Measurements from ENCODE around the gene SLC10A7. TPM values are rescaled to one million over a fixed set of nuclear protein-coding genes. Genes with fewer than 3 reads are reported as not detected.
A peak's percentile ranks its signal among the peaks of the same experiment; 100 is the strongest.

Gene SLC10A7
- total RNA-seq, 2 experiments from 2014 or later: 10.7 to 11.0 TPM

GRCh38 chr4:146522098-146522868, 543 bp upstream of the SLC10A7 start:
- TF ChIP-seq, protein P1, sequence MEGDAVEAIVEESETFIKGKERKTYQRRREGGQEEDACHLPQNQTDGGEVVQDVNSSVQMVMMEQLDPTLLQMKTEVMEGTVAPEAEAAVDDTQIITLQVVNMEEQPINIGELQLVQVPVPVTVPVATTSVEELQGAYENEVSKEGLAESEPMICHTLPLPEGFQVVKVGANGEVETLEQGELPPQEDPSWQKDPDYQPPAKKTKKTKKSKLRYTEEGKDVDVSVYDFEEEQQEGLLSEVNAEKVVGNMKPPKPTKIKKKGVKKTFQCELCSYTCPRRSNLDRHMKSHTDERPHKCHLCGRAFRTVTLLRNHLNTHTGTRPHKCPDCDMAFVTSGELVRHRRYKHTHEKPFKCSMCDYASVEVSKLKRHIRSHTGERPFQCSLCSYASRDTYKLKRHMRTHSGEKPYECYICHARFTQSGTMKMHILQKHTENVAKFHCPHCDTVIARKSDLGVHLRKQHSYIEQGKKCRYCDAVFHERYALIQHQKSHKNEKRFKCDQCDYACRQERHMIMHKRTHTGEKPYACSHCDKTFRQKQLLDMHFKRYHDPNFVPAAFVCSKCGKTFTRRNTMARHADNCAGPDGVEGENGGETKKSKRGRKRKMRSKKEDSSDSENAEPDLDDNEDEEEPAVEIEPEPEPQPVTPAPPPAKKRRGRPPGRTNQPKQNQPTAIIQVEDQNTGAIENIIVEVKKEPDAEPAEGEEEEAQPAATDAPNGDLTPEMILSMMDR (IDR thresholded peaks at IDR 0.05): no peak
- H3K4me3 Mint-ChIP-seq: no peak overlapping the region
- H3K27ac Mint-ChIP-seq: no peak overlapping the region
- ChIA-PET CTCF (interaction anchor here (1.1 to 1.4 kb wide), 2 partner anchors 56 to 177 kb away, joined by 3 to 4 read pairs; no protein-coding TSS in a partner anchor), POLR2A (interaction anchor here (0.5 to 1.3 kb wide), 4 partner anchors 62 to 180 kb away, joined by 3 to 5 read pairs (median 4); no protein-coding TSS in a partner anchor)
- peaks cover 1% of the 10 kb centered on the region for H3K36me3 Mint-ChIP-seq (ENCODE audit: low read depth)
- H3K4me1 Mint-ChIP-seq (ENCODE audit: low read depth): peaks cover 19% of the 10 kb centered on the region
- intact Hi-C loops (cut with micrococcal nuclease): loop anchor here (5.0 kb wide), 2 partner anchors 65 to 180 kb away; no protein-coding TSS in a partner anchor
- DNase-seq: peak; percentile 89
- H3K9me3 Mint-ChIP-seq: no peaks in the 10 kb centered on the region
- no peaks in the 10 kb centered on the region for H3K27me3 Mint-ChIP-seq
- peak; percentile 79 for ATAC-seq

DNA sequence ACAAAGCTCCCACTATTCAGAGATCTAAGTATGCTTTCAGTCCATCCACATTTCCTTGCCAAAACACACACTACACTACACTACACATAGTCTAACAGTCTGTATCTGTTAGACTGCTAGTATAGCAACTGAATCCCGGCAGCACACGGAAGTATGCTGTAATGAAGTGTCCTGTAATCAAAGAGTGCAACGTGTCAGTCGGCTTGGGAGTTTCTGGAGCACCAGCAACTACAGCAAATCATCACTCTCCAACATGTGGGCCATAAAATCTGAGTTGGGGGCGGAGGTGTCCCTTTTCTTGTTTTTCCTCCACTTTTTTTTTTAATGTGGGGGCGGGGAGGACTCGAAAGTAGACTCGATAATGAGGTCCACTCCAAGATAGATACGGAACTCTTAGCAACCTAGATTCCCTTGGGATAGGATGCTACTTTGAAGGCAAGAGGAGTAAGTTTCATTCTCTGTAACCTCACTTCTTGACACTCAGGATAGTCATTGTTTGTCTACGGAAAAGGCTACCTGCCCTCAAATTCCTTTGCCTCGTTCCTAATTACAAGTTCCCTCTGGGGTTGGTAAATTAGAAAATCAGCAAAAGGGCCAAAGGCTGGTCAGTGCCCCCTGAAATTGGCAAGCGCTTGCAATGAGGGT, 722 bp downstream of the SLC10A7 start:
- H3K27ac Mint-ChIP-seq: no peak overlapping the region
- ATAC-seq (peak; percentile 46), DNase-seq (peak; percentile 52)
- ChIA-PET POLR2A (interaction anchor here (0.7 to 0.9 kb wide), 2 partner anchors 61 to 137 kb away, joined by 3 to 4 read pairs; no protein-coding TSS in a partner anchor), CTCF (interaction anchor here (1.3 kb wide), 1 partner anchor 178 kb away, joined by 3 read pairs; no protein-coding TSS in a partner anchor)
- peaks cover 19% of the 10 kb centered on the region for H3K4me1 Mint-ChIP-seq (ENCODE audit: low read depth)
- TF ChIP-seq, protein P1 (IDR thresholded peaks at IDR 0.05): no peak
- no peaks in the 10 kb centered on the region for H3K27me3 Mint-ChIP-seq
- no peak overlapping the region for H3K4me3 Mint-ChIP-seq
- no peaks in the 10 kb centered on the region for H3K9me3 Mint-ChIP-seq
- peaks cover 5% of the 10 kb centered on the region for H3K36me3 Mint-ChIP-seq (ENCODE audit: low read depth)
- intact Hi-C loops (cut with micrococcal nuclease): loop anchor here (5.0 kb wide), 2 partner anchors 64 to 179 kb away; no protein-coding TSS in a partner anchor

GRCh38 chr4:146514651-146515357, 6.9 kb downstream of the SLC10A7 start:
- DNase-seq (no peak), ATAC-seq (no peak)
- POLR2A ChIA-PET: no interaction called here
- H3K27ac Mint-ChIP-seq: no peak overlapping the region
- no peak overlapping the region for H3K4me3 Mint-ChIP-seq
- peaks cover 6% of the 10 kb centered on the region for H3K4me1 Mint-ChIP-seq (ENCODE audit: low read depth)
- TF ChIP-seq, protein P1 (IDR thresholded peaks at IDR 0.05): no peak
- H3K36me3 Mint-ChIP-seq (ENCODE audit: low read depth): peaks cover 14% of the 10 kb centered on the region
- CTCF ChIA-PET: no interaction called here
- no peaks in the 10 kb centered on the region for H3K27me3 Mint-ChIP-seq
- no peaks in the 10 kb centered on the region for H3K9me3 Mint-ChIP-seq
- intact Hi-C loops (cut with micrococcal nuclease): no loop called here

GRCh38 chr4:146513548-146513947, 8.2 kb downstream of the SLC10A7 start:
- CTCF ChIA-PET: no interaction called here
- intact Hi-C loops (cut with micrococcal nuclease): no loop called here
- Mint-ChIP-seq H3K27me3 (no peaks in the 10 kb centered on the region), H3K9me3 (no peaks in the 10 kb centered on the region), H3K4me3 (no peak overlapping the region), H3K27ac (no peak overlapping the region), H3K36me3 (ENCODE audit: low read depth) (peaks cover 18% of the 10 kb centered on the region), H3K4me1 (ENCODE audit: low read depth) (peaks cover 7% of the 10 kb centered on the region)
- POLR2A ChIA-PET: no interaction called here
- TF ChIP-seq, protein P1 (IDR thresholded peaks at IDR 0.05): no peak
- ATAC-seq (no peak), DNase-seq (no peak)

Data from activated CD8-positive, alpha-beta T cell treated with anti-CD3 and anti-CD28 coated beads for 36 hours (primary cell).